Putamen (tissue), 1 donor: ENCODE data around the gene STARD5.
A peak's percentile ranks its signal among the peaks of the same experiment; 100 is the strongest.
"Not testable (repeated sequence)": the region's sequence is repeated elsewhere in the genome, so short reads cannot be mapped to it uniquely, and the experiment has no call there.

Source experiments
- DNase-seq: peaks from one replicate; pipeline ENCODE4 v3.0.0-alpha.2; 2016; ENCODE audit warnings: low spot score

The STARD5 gene

GRCh38 chr15:81323944-81324881 lies at the start of gene STARD5:
Gene STARD5, minus strand, starts transcription at chr15:81324141. Its CDS starts 42 bp downstream, at chr15:81324099.
- peak; percentile 98 for DNase-seq

- DNase-seq: no peak
Measured at GRCh38 chr15:81373176-81373575, 49.2 kb upstream of the STARD5 start.

GRCh38 chr15:81372575-81372974 lies 48.6 kb upstream of the STARD5 start:
- no peak for DNase-seq

- no peak for DNase-seq
Measured at GRCh38 chr15:81363718-81364500, 40.0 kb upstream of the STARD5 start.

GRCh38 chr15:81363276-81363675 lies 39.3 kb upstream of the STARD5 start:
- no peak for DNase-seq

- DNase-seq: no peak
Measured at GRCh38 chr15:81362790-81363189, 38.8 kb upstream of the STARD5 start.

- DNase-seq: no peak
Measured at GRCh38 chr15:81361891-81362290, 38.0 kb upstream of the STARD5 start.

- no peak for DNase-seq
Measured at GRCh38 chr15:81360491-81360890, 36.5 kb upstream of the STARD5 start.

GRCh38 chr15:81358248-81358647 lies 34.3 kb upstream of the STARD5 start:
- no peak for DNase-seq

GRCh38 chr15:81357180-81357686 lies 33.3 kb upstream of the STARD5 start:
- DNase-seq: no peak

GRCh38 chr15:81356252-81356651 lies 32.3 kb upstream of the STARD5 start:
- no peak for DNase-seq

GRCh38 chr15:81351651-81352050 lies 27.7 kb upstream of the STARD5 start:
- DNase-seq: no peak

GRCh38 chr15:81349271-81349670 lies 25.3 kb upstream of the STARD5 start:
- DNase-seq: no peak

GRCh38 chr15:81348691-81349090 lies 24.8 kb upstream of the STARD5 start:
- DNase-seq: not testable (repeated sequence)

- no peak for DNase-seq
Measured at GRCh38 chr15:81347910-81348309, 24.0 kb upstream of the STARD5 start.

- DNase-seq: no peak
Measured at GRCh38 chr15:81346611-81347010, 22.7 kb upstream of the STARD5 start.

- no peak for DNase-seq
Measured at GRCh38 chr15:81343371-81343770, 19.4 kb upstream of the STARD5 start.

GRCh38 chr15:81341351-81341750 lies 17.4 kb upstream of the STARD5 start:
- no peak for DNase-seq

GRCh38 chr15:81339851-81340250 lies 15.9 kb upstream of the STARD5 start:
- no peak for DNase-seq

GRCh38 chr15:81339321-81339720 lies 15.4 kb upstream of the STARD5 start:
- no peak for DNase-seq

- DNase-seq: no peak
Measured at GRCh38 chr15:81338170-81339007, 14.4 kb upstream of the STARD5 start.

- DNase-seq: no peak
Measured at GRCh38 chr15:81337713-81338157, 13.8 kb upstream of the STARD5 start.
